GM18858 (cell line): Measurements from ENCODE around the gene MMP11.

Experiments used
- ATAC-seq: cut with Tn5 transposase; IDR thresholded peaks from one replicate; pipeline ENCODE4 v1.9.1; 2021; ENCODE audit not compliant: unreplicated experiment

MMP11 gene

DNA sequence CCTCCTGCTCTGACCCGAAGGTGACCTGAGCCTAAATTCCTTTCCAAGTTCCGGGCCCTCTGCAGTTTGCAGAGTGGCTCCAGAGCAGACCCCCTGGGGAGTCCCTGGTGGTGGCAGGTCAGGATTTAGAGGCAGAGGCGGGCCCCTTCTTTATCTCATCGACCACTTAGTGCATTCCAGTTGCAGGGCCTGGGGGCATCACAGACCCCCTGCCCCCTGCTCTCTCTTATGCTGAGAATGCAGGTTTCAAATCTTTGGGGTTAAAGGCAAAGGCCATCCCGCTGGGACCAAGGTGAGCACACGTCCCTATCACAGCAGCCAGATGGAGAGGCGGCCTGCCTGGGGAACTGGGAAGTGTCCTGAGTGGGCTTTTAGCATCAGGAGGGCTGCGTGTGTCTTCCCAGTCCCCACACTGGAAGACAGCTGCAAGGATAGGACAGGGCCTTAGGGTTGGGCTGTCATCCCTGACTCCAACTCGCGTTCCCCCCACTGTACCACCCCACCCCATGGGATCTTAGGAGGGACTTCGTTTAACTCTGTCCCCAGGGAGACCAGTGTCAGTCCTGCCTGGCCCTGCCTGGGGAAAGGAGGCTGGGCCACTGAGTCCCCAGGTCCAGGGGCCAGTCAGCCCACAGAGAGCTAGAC is 54.8 kb downstream of the MMP11 start:
- ATAC-seq, result no peak

DNA sequence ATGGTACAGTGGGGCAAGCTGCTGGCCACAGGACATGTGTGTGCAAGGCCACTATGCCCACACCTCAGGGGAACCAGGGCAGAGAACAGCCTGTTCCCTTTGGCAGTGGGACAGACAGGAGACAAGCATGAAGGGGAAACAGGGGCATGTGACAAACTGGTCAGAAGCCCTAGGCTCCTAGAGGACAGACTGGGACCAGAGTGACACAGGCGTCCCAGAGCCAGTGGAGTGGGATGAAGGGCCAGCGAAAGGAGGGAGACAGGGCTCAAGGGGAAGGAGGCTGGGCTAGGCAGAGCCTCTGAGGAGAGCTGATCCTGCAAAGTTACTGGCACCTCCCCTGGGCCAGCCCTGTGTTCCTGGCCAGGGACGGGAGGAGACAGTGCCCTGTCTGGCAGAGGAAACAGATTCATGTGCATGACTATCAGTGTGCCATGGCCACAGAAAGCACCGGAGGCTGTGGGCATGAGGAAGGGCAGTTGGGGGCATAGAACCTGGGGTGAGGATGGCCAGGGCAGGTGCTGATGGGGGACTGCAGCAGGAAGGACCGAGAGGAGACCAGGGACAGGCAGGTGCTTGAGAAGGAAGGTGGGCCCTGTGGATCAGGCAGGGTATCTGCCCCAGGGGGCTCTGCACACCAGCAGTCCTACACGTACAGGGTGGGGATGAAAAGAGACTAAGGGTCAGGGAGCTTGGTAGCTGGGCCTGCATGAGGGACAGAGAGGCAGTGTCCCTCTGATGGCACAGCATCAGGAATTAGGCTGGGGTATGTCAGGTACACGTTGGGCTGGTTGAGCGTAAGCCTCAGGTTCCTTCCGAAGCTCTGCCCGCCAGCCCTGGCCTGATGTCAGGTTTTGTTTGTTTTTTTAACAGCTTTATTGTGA is 56.4 kb downstream of the MMP11 start:
- ATAC-seq, result no peak

DNA sequence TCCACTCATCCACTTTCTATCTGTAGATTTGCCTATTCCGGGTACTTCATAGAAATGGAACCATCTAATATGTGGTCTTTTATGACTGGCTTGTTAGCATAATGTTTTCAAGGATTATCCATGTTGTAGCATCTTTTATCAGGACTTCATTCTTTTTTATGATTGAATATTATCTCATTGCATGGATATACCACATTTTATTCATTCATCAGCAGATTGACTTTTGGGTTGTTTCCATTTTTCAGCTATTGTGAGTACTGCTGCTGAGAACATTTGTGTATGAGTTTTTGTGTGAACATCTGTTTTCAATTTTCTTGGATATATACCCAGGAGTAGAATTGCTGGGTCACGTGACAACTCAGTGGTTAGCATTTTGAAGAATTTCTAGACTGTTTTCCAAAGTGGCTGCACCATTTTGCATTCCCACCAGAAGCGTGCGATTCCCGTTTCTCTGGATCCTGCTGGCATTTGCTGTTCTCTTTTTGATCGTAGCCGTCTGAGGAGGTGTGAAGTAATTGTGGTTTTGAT is 57.3 kb downstream of the MMP11 start:
- ATAC-seq, result no peak

GRCh38 chr22:23831261-23831660 is 58.6 kb downstream of the MMP11 start:
- no peak for ATAC-seq

DNA sequence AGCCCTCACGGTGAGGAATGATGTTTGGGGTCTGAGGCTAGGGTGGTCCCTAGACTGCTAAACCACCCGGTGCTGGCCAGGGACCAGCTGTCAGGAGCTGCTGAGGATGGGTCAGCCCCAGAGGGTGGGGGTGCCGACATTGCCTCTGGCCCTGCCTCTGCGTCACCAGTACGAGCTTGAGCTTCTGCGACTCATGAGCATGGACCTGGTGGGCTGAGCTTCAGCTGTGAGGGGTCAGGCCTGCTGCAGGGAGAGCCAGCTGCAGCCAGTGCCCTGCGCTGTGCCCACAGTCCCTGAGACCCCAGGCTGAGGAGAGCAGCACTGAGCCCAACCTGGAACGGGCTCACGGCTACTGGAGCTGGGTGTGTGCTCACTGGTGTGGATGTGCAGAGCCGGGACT is 59.1 kb downstream of the MMP11 start:
- no peak for ATAC-seq

- ATAC-seq, result no peak
These were observed 59.8 kb downstream of the MMP11 start for GRCh38 chr22:23832226-23833016.

DNA sequence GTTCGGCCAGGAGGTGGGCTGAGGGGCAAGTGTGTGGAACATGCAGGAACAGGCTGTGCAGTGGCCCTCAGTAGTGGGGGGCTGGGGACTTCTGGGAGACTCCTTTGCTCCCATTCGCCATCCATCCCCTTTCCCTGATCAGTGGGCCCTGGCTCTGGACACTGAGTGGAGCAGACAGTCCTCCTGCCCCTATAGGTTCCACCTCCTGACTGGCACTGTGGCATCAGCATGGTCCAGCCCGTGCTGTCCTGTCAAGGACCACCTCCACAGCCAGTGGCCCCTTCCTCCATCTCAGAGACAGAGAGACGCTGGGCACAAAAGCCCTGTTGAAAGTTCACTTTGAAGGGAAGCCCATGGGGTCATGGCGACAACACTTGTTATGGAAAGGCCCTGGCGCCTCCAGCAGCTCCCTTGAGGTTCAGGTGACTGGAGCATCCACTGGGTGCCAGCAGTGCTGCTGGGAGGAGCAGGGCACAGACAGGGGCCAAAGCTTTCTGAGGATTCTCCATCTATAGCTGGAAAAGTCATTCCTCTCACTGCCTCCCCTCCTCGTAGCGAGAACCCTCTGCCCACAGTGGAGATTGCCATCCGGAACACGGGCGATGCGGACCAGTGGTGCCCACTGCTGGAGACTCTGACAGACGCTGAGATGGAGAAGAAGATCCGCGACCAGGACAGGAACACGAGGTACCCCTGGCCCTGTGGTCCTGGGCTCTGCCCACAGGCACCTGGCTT is 60.5 kb downstream of the MMP11 start:
- ATAC-seq, result no peak
